Prostate gland (tissue), 2 donors: ENCODE measurements around the gene AP3D1.

ENCODE experiments used
- POLR2AphosphoS5 ChIP-seq: sonication (generic); formaldehyde crosslinking; IDR thresholded peaks from one replicate; pipeline ENCODE4 v1.6.1; 2017; ENCODE audit warnings: antibody characterized with exemption
- TF ChIP-seq, protein P1 (sequence below), 4 experiments: fragments of 200-600 bp in 2 of 4; fragments of 450-650 bp in 2 of 4; sonication (generic) in 2 of 4; IDR thresholded peaks; 1 replicate in 3 of 4; 2 replicates in 1 of 4; pipeline ENCODE4 v1.5.1; 2016 to 2019; ENCODE audit warnings: antibody characterized with exemption in 4 of 4, mild to moderate bottlenecking in 2 of 4, moderate library complexity in 2 of 4

DNA sequence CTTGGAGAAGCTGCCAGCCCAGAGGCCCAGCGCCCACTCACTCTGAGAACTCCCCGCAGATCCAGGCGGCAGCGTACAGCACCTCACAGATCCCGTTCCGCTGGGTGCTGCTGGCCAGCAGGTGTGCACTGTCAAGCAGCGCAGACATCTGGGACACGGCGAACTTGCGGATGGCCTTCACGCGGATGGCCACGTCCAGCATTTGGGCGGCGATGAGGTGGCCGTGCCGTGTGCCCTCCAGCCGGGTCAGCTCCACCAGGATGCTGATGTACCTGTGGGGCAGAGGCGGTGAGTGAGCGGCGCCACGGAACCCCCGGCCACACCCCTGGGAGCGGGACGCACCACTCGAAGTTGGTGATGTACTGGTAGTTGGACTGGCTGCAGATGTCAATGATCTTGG, 30.5 kb downstream of the AP3D1 start:
- TF ChIP-seq, protein P1, sequence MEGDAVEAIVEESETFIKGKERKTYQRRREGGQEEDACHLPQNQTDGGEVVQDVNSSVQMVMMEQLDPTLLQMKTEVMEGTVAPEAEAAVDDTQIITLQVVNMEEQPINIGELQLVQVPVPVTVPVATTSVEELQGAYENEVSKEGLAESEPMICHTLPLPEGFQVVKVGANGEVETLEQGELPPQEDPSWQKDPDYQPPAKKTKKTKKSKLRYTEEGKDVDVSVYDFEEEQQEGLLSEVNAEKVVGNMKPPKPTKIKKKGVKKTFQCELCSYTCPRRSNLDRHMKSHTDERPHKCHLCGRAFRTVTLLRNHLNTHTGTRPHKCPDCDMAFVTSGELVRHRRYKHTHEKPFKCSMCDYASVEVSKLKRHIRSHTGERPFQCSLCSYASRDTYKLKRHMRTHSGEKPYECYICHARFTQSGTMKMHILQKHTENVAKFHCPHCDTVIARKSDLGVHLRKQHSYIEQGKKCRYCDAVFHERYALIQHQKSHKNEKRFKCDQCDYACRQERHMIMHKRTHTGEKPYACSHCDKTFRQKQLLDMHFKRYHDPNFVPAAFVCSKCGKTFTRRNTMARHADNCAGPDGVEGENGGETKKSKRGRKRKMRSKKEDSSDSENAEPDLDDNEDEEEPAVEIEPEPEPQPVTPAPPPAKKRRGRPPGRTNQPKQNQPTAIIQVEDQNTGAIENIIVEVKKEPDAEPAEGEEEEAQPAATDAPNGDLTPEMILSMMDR (IDR thresholded peaks at IDR 0.05) = no peak
- no peak for TF ChIP-seq POLR2AphosphoS5
